ENCODE data around the gene SYPL2. TPM values are rescaled to one million over a fixed set of nuclear protein-coding genes. Genes with fewer than 3 reads are reported as not detected.

The SYPL2 gene
- total RNA-seq, 2 donors from 2014 or later = 0.10 to 0.37 TPM

Other genes starting within 250 kb of the SYPL2 start
- 1 to 10 TPM; 2.5 to 3.1 TPM for gene CELSR2, start 217.0 kb upstream of the SYPL2 start, total RNA-seq
- 10 to 100 TPM; 17.5 to 18.3 TPM for gene PSRC1, start 183.4 kb upstream of the SYPL2 start, total RNA-seq
- not detected for gene MYBPHL, start 159.5 kb upstream of the SYPL2 start, total RNA-seq
- gene SORT1, start 68.6 kb upstream of the SYPL2 start, total RNA-seq = 1 to 10 TPM; 1.4 to 4.8 TPM
- 100 to 1,000 TPM; 169 to 179 TPM for gene PSMA5, start 40.1 kb upstream of the SYPL2 start, total RNA-seq
- 10 to 100 TPM; 11.9 to 13.3 TPM for gene ATXN7L2, start 17.4 kb downstream of the SYPL2 start, total RNA-seq
- 10 to 100 TPM; 15.8 to 16.5 TPM for gene CYB561D1, start 27.5 kb downstream of the SYPL2 start, total RNA-seq
- gene AMIGO1, start 43.2 kb downstream of the SYPL2 start, total RNA-seq = 1 to 10 TPM; 2.1 to 2.6 TPM
- gene GPR61, start 73.3 kb downstream of the SYPL2 start, total RNA-seq = not detected
- 10 to 100 TPM in 1 of 2 donors, 1 to 10 TPM in 1; 8.9 to 10.1 TPM for gene GNAI3, start 82.1 kb downstream of the SYPL2 start, total RNA-seq
- under 1 TPM; 0.17 to 0.23 TPM for gene GNAT2, start 153.1 kb downstream of the SYPL2 start, total RNA-seq
- 10 to 100 TPM; 64.0 to 79.2 TPM for gene AMPD2, start 153.3 kb downstream of the SYPL2 start, total RNA-seq
- 10 to 100 TPM; 23.5 to 31.1 TPM for gene GSTM4, start 189.6 kb downstream of the SYPL2 start, total RNA-seq
- gene GSTM2, start 201.5 kb downstream of the SYPL2 start, total RNA-seq = 10 to 100 TPM; 40.2 to 41.9 TPM
- gene GSTM1, start 221.3 kb downstream of the SYPL2 start, total RNA-seq = 10 to 100 TPM; 37.2 to 60.6 TPM
- 1 to 10 TPM in 1 of 2 donors, under 1 TPM in 1; 0.81 to 1.0 TPM for gene GSTM5, start 245.7 kb downstream of the SYPL2 start, total RNA-seq